Upper lobe of left lung (tissue), 6 donors: Measurements from ENCODE around the gene IL1RAPL2. TPM values are rescaled to one million over a fixed set of nuclear protein-coding genes. Genes with fewer than 3 reads are reported as not detected.
"Not testable (repeated sequence)": the region's sequence is repeated elsewhere in the genome, so short reads cannot be mapped to it uniquely, and the experiment has no call there.

Experiments used
- ATAC-seq, 2 donors: fragments of 200-7000 bp; cut with Tn5 transposase; one replicate each; pipeline ENCODE4 v1.9.1; 2022; ENCODE audit warnings: mild to moderate bottlenecking in 2 of 2, moderate library complexity in 2 of 2; ENCODE audit not compliant: low FRiP score in 2 of 2
- DNase-seq, 2 donors: peaks; one replicate each; pipeline ENCODE4 v3.0.0-alpha.2; 2019 to 2020
- H3K27ac ChIP-seq, 4 donors: fragments of 200-600 bp; sonication (generic); one replicate each; pipeline ENCODE4 v1.5.1; 2016 to 2019
- H3K27me3 ChIP-seq, 4 donors: fragments of 200-600 bp; sonication (generic); one replicate each; pipeline ENCODE4 v1.5.1; 2017 to 2019
- H3K36me3 ChIP-seq, 4 donors: fragments of 200-600 bp; sonication (generic); one replicate each; pipeline ENCODE4 v1.5.1; 2016 to 2019
- H3K4me1 ChIP-seq, 4 donors: fragments of 200-600 bp; sonication (generic); one replicate each; pipeline ENCODE4 v1.5.1; 2018 to 2019
- H3K4me3 ChIP-seq, 4 donors: fragments of 200-600 bp; sonication (generic); one replicate each; pipeline ENCODE4 v1.5.1; 2017 to 2019; ENCODE audit warnings: mild to moderate bottlenecking in 2 of 4, moderate library complexity in 1 of 4
- H3K9me3 ChIP-seq, 4 donors: fragments of 200-600 bp; sonication (generic); one replicate each; pipeline ENCODE4 v1.5.1; 2018 to 2019
- EP300 ChIP-seq, 4 donors: sonication (generic); formaldehyde crosslinking; IDR thresholded peaks; one replicate each; pipeline ENCODE4 v1.5.1; 2017; ENCODE audit warnings: antibody characterized with exemption in 4 of 4, control low read depth in 2 of 4
- POLR2A ChIP-seq, 4 donors: fragments of 450-650 bp; IDR thresholded peaks; one replicate each; pipeline ENCODE4 v1.5.1; 2016 to 2017; ENCODE audit warnings: antibody characterized with exemption in 4 of 4, mild to moderate bottlenecking in 2 of 4
- POLR2AphosphoS5 ChIP-seq, 2 donors: sonication (generic); formaldehyde crosslinking; IDR thresholded peaks; one replicate each; pipeline ENCODE4 v1.5.1; 2017; ENCODE audit warnings: antibody characterized with exemption in 2 of 2
- WGBS, 2 donors: methylation state at CpG; one replicate each; pipeline ENCODE4 v1.1.5; 2017 to 2018; 5-methylcytosine and 5-hydroxymethylcytosine counted together
- total RNA-seq, 6 donors: library from RNA; depleted of rRNA in 4 of 6; stranded (reverse); fragments of >200 nt in 4 of 6; gene quantifications; one replicate each; pipeline versions ENCODE4 v1.1.0 to v1.2.1, GENCODE V29; 2016 to 2021
- TF ChIP-seq, protein P1 (sequence below), 6 experiments: fragments of 450-650 bp in 4 of 6; fragments of 200-600 bp in 2 of 6; sonication (generic) in 2 of 6; IDR thresholded peaks; one replicate each; pipeline ENCODE4 v1.5.1; 2016 to 2019; ENCODE audit warnings: antibody characterized with exemption in 6 of 6
- donor health status: DM: no; HTN: no; CAD: no; lungs with moderate emphysema.
- donor health status: DM: no; HTN: yes; CAD: no; lungs with severe emphysema.

Gene IL1RAPL2
- total RNA-seq, 6 donors from 2014 or later: not detected

DNA sequence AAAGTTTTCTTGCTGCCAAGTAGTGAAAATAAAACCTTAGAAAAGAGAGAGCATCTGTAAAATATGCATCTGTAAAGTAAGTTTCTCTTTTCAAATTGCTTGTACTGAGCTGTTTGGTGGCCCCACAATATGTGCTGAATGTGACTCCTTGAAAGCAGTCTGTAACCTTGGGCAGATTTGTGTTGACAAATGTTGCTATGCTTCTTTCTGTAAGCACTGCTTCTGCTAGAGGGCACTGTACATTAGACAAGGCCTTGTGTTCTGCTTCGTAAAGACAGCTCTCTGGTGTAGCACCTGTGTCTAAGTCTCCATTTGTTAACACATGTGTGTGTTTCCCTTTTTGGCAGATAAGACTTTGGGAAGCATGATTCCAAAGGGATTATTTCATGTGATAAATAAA lies 1199.7 kb downstream of the IL1RAPL2 start:
- Histone ChIP-seq H3K27me3 (no peaks in the 10 kb centered on the region), H3K4me1 (no peaks in the 10 kb centered on the region), H3K27ac (no peak overlapping the region), H3K36me3 (no peaks in the 10 kb centered on the region), H3K4me3 (no peak overlapping the region), H3K9me3 (no peaks in the 10 kb centered on the region)
- TF ChIP-seq POLR2A (IDR thresholded peaks at IDR 0.05) (no peak), POLR2AphosphoS5 (IDR thresholded peaks at IDR 0.05) (no peak), EP300 (IDR thresholded peaks at IDR 0.05) (no peak)
- TF ChIP-seq, protein P1, sequence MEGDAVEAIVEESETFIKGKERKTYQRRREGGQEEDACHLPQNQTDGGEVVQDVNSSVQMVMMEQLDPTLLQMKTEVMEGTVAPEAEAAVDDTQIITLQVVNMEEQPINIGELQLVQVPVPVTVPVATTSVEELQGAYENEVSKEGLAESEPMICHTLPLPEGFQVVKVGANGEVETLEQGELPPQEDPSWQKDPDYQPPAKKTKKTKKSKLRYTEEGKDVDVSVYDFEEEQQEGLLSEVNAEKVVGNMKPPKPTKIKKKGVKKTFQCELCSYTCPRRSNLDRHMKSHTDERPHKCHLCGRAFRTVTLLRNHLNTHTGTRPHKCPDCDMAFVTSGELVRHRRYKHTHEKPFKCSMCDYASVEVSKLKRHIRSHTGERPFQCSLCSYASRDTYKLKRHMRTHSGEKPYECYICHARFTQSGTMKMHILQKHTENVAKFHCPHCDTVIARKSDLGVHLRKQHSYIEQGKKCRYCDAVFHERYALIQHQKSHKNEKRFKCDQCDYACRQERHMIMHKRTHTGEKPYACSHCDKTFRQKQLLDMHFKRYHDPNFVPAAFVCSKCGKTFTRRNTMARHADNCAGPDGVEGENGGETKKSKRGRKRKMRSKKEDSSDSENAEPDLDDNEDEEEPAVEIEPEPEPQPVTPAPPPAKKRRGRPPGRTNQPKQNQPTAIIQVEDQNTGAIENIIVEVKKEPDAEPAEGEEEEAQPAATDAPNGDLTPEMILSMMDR (IDR thresholded peaks at IDR 0.05): no peak
- DNase-seq: no peak
- WGBS, 2 donors: 64 to 100% methylated on average over 1 of the region's 1 CpG
- no peak for ATAC-seq

DNA sequence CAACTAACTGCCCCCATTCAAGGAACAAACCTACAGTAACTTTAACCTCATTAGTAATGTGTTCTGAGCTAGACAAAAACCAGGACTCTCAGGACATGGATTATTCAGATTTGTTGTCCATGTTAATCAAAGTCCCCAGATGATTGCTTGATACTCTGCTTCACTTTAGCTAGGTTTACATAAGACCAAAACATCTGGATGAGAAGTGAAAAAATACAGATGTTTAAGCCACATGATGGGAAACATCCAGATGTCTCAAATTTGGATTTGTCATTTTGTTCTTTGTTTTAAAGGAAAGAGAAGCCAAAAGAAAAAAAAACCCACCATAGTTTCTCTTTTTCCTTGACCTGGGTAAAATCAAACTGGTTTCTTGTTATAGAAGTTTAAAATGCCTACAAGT lies 1207.8 kb downstream of the IL1RAPL2 start:
- TF ChIP-seq POLR2AphosphoS5 (IDR thresholded peaks at IDR 0.05) (no peak), EP300 (IDR thresholded peaks at IDR 0.05) (no peak), POLR2A (IDR thresholded peaks at IDR 0.05) (no peak)
- TF ChIP-seq, protein P1 (IDR thresholded peaks at IDR 0.05): no peak
- DNase-seq: no peak

DNA sequence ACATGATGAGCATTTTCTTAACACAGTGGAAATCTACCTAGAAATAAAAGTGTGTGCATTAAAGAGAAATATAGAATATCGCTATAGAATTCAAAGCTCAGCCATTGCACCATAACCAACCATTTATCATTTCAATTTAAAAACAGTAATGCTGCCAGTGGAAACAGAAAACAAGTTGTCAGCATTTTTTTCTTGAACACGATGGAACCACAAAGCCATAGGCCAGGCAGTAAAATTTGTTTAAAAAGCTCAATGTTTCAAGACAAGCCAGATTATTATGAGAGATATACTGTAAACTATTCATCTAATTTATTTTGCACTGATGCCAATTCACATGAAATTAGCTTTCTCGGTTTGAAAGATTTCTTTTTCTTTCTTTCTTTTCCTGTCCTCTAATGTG lies 1209.7 kb downstream of the IL1RAPL2 start:
- H3K36me3 ChIP-seq: no peaks in the 10 kb centered on the region
- WGBS, 2 donors: 57 to 74% methylated on average over 3 of the region's 3 CpGs
- no peak overlapping the region for H3K27ac ChIP-seq
- ATAC-seq: no peak
- TF ChIP-seq POLR2A (IDR thresholded peaks at IDR 0.05) (no peak), POLR2AphosphoS5 (IDR thresholded peaks at IDR 0.05) (no peak), EP300 (IDR thresholded peaks at IDR 0.05) (no peak)
- TF ChIP-seq, protein P1 (IDR thresholded peaks at IDR 0.05): no peak
- H3K4me1 ChIP-seq: no peaks in the 10 kb centered on the region
- H3K9me3 ChIP-seq: no peaks in the 10 kb centered on the region
- H3K4me3 ChIP-seq: no peak overlapping the region
- no peaks in the 10 kb centered on the region for H3K27me3 ChIP-seq
- no peak for DNase-seq

More for the DNA sequence above, 1207.8 kb downstream of the IL1RAPL2 start:
- Histone ChIP-seq H3K27ac (no peak overlapping the region), H3K27me3 (no peaks in the 10 kb centered on the region), H3K4me3 (no peak overlapping the region), H3K9me3 (no peaks in the 10 kb centered on the region), H3K36me3 (no peaks in the 10 kb centered on the region), H3K4me1 (no peaks in the 10 kb centered on the region)
- no peak for ATAC-seq

DNA sequence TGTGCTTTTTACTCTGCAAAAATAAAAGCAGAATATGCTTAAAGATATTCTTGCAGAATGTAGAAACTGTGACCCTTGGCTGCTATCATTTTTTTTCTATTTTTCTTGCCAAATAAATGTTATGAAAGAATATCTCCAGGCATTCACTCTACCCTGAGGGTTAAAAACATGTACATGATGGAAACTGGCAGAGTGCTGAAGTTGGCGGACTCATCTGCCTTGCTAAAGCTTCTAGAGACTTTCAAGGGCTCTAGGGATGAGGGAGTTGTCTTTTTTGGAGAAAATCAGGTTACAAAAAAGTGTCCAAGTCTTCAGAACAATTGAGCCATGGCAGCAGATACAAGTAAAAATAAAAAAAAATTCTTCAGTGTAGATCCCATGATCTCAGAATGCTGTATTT lies 1215.8 kb downstream of the IL1RAPL2 start:
- Histone ChIP-seq H3K36me3 (no peaks in the 10 kb centered on the region), H3K27ac (no peak overlapping the region), H3K4me3 (no peak overlapping the region), H3K9me3 (no peaks in the 10 kb centered on the region), H3K27me3 (no peaks in the 10 kb centered on the region), H3K4me1 (no peaks in the 10 kb centered on the region)
- no peak for DNase-seq
- TF ChIP-seq EP300 (IDR thresholded peaks at IDR 0.05) (no peak), POLR2AphosphoS5 (IDR thresholded peaks at IDR 0.05) (no peak), POLR2A (IDR thresholded peaks at IDR 0.05) (no peak)
- TF ChIP-seq, protein P1 (IDR thresholded peaks at IDR 0.05): no peak
- 53 to 64% methylated on average over 1 of the region's 1 CpG for WGBS, 2 donors
- no peak for ATAC-seq

DNA sequence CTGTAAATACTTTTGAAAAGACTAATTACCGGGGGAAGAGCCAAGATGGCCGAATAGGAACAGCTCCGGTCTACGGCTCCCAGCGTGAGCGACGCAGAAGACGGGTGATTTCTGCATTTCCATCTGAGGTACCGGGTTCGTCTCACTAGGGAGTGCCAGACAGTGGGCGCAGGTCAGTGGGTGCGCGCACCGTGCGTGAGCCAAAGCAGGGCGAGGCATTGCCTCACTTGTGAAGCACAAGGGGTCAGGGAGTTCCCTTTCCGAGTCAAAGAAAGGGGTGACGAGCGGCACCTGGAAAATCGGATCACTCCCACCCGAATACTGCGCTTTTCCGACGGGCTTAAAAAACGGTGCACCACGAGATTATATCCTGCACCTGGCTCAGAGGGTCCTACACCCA lies 1230.9 kb downstream of the IL1RAPL2 start:
- not testable (repeated sequence) for H3K36me3 ChIP-seq, H3K27ac ChIP-seq, H3K4me1 ChIP-seq, H3K27me3 ChIP-seq, H3K9me3 ChIP-seq, DNase-seq, ATAC-seq, H3K4me3 ChIP-seq
- 78 to 96% methylated on average over 15 to 26 of the region's 26 CpGs for WGBS, 2 donors
